ENCODE data around the gene HHATL.

The HHATL gene

DNA sequence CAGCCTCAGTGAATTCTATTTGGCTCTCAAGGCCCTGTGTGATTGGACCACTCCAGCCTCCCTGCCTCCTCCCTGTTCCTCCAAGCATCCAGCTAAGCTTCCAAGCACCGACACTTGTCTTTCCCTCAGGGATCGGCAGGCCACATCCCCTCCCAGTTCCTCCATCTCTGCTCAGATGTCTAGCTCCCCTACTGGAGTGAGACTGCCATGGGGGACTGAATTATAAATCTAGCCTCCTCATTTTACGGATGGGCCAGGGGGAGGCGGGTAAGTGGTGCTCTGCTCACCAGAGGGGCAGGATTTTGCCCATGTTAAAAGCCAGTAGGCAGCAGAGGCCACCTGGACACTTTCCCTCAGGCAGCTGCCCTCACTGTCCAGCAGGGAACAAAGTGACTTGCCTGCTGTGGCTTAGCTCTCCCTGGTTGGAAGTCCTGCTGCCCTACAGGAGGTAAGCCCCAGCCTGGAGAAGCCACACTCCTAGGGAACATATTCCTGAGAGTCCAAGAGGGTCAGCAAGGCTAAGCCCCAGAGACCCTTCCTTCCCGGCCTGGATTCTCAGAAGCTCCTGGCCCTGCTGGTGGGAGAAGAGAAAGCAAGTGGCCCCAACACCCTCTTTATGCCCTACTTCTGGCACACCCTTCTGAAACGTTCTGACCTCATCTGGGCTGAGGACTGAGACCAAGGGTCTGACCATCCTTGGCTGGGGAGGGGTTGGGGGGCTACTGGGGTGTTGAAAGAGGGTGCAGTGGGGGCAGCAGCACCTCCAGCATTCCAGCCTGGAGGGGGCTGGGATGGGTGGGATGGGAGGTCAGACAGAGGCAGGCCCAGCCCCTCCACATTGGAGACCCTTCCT, 9.1 kb upstream of the HHATL start:
- DNase-seq, result no peak

GRCh38 chr3:42710323-42711021, 7.9 kb upstream of the HHATL start:
- no peak for DNase-seq

DNA sequence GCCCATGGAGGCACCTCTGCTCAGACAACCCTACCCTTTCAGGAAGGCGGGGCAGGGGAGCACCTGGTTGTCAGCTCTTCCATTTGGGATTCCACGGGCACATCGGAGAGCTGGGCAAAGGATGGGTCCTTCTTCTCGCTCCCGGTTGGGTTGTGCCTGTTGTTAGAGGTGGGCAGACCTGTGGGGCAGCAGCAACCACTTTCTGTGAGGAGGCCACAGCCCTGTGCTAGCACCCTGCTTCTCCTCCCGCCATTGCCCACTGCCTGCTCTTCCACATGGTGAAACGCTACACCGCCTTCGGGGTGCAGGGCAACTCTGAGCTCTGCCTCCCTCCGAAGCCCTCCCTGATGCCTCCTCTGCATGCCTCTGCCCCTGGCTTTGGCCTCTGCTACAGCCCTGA, 7.0 kb upstream of the HHATL start:
- DNase-seq, result no peak

GRCh38 chr3:42708611-42709151, 6.1 kb upstream of the HHATL start:
- no peak for DNase-seq

DNA sequence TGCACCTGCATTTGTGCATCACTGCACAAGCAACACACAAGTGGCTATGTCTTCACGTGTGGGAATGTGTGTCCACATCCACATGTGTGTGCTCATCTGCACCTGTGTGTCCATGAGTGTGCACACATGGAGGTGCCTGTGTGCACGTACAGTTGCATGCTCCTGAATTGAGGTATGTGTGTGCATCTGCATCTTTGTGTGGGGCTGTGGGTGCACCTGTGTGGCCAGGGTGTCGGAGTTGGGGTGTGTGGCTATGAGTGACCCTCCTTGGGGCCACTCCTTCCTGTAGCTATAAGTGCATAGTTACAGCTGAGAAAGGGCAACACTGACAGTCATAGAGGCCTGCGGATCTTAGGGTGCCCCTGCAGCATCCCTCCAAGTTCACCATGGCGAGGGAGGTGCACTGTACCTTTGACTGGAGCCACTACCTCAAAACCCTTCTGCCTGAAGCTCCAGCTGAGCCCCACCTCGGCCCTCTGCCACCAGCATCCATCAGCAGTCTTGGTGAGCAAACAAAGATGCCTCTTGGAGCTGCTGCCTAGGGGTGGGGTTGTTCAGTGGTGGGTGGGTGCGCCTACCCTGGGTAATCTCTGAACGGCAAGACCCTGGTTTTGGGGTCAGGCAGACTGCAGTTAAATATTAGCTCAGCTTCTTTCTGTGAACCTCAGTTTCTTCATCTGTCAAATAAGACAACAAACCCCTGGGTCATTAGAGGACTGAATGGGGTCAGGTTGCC, 5.2 kb upstream of the HHATL start:
- DNase-seq, result no peak

DNA sequence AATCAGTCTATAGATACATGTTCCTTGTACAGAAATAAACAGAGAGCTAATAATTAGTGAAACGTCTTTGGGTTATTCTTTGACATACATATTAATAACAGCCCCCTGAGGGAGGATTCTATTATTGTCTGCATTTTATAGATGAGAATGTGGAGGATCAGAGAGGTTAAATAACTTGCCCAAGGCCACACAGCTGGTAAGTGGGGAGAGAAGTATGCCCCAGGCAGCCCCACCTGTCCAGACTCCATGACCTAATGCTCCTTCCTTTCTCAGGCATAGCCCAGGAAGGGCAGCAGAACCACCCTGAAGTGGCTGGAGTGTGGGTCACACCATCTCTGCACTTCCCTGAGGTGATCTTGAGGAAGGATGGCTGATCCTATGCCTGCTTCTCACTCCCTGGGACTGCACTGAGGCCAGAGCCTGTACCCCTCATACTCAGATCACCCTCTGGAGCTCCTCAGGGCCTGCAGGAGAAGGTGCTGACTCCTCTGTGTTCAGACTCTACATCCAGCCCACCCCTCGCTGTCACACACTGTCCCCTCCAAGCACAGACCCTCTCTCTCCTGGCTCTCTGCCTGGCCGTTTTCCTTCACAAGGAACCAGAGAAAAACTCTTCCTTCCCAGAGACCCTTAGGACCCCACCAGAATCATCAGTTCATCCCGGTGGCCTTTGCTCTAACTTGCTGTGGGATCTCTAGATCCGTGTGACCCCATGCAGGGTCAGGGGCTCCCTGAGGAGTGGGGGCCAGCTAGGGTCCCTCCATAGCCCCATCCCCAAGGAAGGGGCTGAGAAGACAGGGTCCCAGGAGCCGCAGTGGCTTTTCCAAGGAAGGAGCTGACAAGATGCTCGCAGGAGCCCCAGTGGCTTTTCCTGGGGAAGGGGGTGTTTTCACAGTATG, 4.4 kb upstream of the HHATL start:
- DNase-seq, result no peak

DNA sequence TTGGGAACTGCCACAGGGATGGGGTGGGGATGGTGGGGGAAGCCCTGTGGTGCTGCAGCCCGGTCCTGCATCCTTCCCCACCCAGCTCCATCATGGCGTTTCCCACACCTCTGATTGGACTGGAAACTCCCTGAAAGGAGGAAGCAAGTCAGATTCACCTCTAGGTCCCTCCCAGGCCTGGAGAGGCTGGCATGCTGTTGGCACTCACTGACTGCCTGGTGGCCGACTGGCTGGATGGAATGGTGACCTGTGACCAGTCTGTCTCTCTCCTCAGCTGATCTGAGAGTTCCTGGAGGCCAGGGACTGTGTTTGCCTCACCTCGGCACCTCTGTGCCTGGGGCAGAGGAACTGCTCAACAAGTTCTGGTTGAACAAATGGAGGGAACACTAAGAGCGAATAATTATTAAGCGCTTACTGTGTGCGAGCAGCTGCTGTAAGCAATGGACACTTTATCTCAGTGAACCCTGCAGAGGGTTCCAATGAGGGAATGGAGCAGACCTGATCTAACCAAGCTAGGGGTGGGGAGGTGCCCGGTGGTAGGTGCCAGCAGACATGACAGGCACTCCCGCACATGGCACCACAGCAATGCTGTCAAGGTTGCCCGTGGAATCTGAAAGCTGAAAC, 3.5 kb upstream of the HHATL start:
- DNase-seq, result no peak

DNA sequence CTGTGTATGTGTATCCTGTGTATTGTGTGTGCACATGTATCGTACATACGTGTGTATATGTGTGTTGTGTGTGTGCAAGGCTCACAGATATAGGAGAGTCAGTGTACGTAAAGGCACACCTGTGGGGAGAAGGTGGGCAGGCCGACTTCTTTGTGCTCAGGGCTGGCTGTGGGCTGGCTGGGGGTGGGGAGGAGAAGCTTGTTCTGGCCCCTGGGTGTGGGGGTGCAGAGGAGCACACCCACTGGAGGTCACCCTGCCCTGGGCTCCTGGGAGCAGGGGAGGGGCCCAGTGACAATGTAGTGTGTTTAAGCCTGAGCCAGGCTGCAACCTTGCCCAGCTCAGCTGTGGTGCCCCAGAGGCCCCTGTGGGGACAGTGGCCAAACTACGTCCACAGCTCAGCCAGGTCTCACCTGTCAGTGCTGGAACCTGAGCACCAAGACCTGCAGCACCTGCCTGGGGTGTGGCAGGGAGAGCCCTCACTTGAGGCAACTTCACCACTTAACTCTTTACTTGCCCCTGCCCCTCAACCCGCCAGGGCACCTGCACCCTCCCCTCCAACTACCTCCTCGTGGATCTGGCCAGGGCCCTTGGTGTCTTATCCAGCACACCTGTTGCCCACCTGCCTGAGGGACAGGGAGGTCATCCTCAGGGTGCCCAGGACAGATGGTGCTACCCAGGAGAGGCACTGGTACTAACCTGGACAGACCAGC, 2.6 kb upstream of the HHATL start:
- no peak for DNase-seq

GRCh38 chr3:42704136-42704841, 1.7 kb upstream of the HHATL start:
- no peak for DNase-seq

- no peak for DNase-seq
These were observed 1.1 kb upstream of the HHATL start for GRCh38 chr3:42703695-42704025.

DNA sequence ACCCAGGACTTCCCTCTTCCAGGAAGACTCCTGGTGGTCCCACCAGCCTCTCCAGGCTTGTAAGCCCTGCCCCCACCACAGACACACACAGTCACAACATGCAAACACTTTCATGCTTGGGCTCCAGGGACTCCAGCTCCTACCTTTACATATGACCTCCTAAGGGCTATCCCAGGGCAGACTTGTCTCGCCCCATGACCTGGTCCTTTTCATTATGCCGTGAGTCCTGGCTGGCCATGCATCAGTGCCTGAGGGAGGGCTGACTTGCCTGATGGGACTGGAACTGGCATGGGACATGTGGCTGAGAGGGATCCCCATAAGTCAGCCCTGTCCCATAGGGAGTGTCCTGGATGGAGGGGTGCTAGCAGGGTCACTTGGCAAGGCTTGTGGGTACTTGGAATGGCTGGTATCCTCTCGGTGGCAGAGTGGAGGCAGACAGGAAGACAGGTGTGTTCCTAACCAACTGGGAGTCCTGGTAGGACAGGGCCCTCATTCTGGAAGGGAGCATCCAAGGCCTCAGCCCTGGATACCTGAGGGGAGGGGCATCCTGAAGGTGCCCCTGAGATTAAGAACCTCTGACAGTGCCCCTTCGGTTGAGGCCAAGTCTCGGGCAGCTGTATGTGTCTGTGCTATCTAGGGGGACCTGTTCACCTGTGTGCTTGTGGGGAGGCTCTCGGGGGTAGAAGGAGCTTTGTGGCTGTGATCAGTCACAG, 540 bp upstream of the HHATL start:
- DNase-seq, result no peak

DNA sequence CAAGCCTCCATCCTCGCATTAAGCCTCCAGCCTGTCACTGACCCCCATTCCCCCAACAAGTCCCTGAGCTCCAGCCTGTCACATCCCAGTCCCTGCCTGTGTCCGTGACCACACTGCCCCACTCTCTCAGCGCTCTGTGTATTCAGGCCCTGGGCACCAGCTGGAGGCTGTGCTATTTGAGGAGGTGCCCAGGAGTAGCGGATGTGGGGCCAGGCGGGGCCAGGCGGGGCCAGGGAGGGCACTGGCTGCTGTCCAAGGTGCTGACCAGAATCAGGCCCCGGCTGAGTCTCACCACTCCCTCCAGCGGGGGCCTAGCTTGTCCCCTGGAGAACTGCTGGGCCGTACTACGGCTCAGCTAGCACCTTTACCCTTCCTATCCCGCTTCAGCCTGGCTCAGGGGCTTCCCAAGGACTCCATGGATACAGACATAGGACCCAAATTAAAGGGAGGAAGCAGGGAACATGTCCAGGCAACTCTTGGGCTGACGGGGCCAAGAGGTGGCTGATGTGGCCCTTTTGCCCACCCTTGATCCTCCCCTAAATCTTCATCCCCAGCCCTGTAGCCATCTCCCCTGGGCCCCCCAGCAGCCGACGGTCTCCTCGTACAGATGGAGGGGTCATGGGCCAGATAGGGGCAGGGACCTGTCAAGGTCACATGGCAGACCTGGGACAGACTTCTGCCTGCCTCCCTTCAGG, 1.1 kb downstream of the HHATL start:
- DNase-seq, result no peak

GRCh38 chr3:42700366-42701288, 2.0 kb downstream of the HHATL start:
- DNase-seq, result no peak

DNA sequence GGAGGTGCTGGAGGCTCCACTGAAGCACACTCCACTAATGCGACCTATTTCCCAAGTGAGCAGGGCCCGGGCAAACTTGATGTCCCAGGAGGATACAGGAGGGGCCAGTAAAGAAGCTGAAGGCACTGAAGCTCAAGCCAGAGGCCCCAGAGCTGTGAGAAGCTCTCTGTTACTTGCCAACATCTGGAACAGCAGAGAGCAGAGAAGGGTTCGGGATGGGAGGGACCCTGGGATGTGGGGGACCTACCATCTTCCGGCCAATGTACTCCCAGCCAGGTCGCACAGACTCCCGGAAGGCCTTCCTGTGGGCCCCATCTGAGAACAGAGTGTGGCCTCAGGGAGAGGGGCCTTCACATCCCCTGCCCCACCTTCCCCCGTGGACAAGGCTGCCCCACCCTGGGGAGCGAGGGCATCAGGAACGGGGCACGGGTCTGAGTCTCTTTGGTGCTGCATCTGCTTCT, 3.1 kb downstream of the HHATL start:
- DNase-seq, result no peak

DNA sequence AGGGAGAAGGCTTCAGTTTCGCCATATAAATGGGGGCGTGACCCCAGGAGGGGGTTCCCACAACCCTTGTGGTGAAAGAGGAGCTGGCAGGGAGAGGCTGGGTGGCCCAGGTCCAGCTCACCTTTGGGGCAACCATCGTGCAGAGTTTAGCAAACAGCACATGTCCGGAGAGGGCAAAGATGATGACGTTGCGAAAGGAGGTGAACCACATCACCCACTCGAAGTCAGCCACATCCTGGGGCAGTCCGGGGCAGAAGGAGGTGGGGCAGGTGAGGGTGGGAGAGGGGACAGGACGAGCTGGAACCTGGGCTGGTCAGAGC, 3.7 kb downstream of the HHATL start:
- no peak for DNase-seq

- no peak for DNase-seq
These were observed 4.2 kb downstream of the HHATL start for GRCh38 chr3:42698216-42698910.

DNA sequence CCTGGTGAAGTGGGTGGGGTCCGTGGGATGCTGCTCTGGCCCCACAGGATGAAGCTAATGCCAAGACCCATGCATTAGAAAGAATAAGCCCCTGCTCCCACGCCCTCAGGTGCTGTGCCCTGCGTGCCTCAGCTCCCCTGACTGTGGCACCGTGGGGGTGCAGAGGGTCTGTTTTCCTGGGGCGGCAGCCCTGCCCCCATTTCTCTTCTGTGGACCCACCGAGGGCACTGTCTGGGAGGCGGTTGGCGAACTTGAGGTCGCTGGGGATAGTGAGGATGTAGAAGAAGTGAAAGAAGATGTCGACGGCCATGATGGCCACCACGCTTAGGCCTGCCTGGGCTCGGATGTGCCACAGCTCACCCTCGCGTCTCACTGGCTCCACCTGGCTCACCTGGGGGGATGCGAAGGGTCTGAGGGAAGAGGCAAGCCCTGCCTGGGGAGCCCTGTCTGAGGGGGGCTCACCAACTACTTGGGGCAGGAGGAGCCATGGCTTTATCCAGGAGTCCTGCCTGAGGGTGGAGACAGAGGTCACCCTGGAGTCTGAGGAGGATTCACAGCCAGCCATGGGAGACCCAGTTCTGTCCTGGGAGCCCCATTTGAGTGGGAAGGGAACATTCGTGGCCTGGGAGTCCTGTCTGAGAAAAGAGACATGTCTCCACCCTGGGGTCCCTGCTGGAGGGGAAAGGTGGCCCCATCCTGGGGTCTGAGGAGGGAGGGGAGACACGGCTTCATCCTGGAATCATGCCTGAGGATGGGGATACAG, 5.1 kb downstream of the HHATL start:
- DNase-seq, result no peak

Data from NCI-H2107 (cell line).